ENCODE data around the gene C1QTNF2.
"Not testable (repeated sequence)": the region's sequence is repeated elsewhere in the genome, so short reads cannot be mapped to it uniquely, and the experiment has no call there.

C1QTNF2 gene

DNA sequence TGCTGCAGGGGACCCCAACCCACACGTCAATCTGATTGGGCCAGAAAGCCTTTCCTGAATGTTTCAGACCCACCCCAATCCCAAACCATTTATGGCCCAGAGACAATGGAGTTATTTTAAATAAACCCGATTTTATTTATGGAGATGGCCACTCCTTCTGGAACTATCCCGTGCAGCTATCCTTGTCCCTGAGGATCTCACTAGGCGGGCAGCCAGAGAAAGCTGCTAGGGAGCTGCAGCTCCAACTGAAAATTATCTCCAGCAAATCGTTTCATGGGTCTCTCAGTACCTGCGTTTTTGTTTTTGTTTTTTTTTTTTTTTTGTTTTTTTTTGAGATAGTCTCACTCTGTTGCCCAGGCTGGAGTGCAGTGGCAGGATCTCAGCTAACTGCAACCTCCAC lies 23.0 kb downstream of the C1QTNF2 start:
- DNase-seq (ENCODE audit: low read depth in 2 of 3, low spot score in 1 of 3) = no peak

DNA sequence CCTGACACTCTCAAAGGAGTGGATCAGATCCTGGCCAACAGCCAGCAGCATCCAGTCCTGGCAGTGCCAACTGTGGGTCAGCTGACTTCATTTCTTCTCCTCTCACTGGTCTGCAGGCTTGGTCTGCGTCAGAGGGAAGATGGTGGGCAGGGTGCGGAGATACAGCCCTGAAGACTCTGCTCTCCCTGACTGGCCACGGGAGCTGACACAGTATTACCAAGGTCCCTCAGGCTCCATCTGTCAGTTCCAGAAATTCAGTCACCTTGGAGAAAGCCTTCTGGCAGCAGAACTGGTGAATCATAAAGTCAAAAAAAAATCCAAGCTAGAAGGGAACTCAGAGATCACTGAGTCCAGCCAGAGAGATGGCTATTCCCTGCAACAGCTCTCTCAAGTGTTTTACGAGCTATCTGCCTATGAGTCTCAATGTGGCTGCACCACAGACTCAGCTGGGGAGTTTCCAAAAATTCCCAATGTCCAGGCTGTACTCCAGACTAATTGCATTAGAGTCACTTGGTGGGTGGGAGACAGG lies 27.9 kb downstream of the C1QTNF2 start:
- DNase-seq (ENCODE audit: low read depth in 2 of 3, low spot score in 1 of 3) = no peak

DNA sequence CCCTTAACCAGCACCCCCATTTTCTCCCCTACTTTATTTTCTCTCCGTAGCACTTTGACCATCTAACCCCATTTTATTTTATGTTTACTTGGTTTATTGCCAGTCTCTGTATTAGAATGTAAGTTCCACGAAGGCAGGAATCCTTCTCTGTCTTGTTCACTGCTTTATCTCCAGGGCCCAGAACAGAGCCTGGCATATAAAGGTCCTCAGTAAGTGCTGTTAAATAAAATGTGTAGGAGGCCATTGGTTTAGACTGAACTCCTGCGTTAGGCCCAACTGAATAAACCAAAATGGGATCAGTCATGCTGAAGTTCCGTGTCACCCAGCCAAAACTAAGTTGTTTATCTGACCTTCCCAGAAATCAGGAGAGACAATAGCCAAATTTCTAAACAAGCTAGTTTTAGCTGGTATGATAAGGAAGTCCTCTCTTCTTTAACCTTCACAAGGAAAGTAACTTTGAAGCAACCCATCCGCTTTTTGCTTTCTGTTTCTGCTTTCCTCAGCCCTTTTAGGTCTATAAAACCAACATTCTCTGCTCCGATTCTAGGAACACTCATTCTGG lies 29.0 kb downstream of the C1QTNF2 start:
- no peak for DNase-seq (ENCODE audit: low read depth in 2 of 3, low spot score in 1 of 3)

DNA sequence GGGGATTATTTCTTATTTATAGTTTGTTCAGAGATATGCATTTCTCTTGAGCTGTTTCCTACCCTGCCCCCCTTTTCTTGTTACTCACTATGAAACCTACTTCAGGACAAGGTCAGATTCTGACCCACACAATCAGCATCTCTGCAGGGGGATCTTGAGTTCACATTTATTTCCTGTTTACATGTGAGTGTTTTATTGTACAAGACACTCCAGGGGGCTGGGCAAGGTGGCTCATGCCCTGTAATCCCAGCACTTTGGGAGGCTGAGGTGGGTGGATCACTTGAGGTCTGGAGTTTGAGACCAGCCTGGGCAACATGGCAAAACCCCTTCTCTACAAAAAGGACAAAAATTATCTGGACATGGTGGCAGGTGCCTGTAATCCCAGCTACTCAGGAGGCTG lies 29.9 kb downstream of the C1QTNF2 start:
- DNase-seq (ENCODE audit: low read depth in 2 of 3, low spot score in 1 of 3) = not testable (repeated sequence)

DNA sequence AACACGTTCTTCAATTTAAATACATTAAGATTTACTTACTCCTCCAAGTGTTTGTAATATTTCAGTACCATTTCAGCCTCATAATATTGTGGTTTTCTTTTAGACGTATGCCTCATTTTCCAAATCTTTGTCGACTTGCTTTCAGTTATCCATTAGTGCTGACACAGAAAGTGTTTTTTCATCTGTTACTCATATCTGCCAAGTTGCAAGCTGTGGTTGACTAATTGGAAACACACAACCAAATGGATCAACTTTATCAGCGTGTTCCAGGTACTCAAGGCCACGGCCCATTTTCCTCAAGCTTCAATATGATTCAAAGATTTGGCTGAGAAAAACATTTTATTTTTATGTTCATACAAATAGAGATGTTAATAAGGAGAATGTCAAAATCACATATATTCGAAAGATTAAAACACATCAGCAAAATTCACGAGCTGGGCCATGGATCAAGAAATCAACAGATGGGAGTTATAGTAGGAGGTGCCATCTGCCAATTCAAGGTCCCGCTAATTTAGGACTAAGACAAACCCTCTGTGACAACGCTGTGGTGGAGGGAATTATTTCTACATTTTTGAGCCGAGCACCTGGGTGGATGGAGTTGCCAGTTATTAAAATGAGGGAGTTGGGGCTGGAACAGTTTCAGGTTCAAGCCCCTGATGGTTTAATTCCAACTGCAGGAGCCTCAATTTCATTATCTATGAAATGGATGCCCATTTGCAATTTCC lies 30.9 kb downstream of the C1QTNF2 start:
- DNase-seq (ENCODE audit: low read depth in 2 of 3, low spot score in 1 of 3) = no peak

DNA sequence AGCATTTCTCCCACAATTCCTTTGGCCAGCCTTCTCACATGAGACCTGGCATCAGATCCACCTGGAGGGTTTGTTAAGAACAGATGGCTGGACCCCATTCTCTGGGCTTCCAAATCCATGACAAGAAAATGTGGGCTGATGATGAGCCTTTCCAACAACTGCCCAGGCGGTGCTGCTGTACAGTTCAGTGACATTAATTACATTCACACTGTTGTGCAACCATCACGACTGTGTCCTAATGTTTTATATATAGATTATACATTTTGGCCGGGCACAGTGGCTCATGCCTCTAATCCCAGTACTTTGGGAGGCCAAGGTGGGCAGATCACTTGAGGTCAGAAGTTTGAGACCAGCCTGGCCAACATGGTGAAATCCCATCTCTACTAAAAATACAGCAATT lies 35.7 kb downstream of the C1QTNF2 start:
- DNase-seq (ENCODE audit: low read depth in 2 of 3, low spot score in 1 of 3) = not testable (repeated sequence)

DNA sequence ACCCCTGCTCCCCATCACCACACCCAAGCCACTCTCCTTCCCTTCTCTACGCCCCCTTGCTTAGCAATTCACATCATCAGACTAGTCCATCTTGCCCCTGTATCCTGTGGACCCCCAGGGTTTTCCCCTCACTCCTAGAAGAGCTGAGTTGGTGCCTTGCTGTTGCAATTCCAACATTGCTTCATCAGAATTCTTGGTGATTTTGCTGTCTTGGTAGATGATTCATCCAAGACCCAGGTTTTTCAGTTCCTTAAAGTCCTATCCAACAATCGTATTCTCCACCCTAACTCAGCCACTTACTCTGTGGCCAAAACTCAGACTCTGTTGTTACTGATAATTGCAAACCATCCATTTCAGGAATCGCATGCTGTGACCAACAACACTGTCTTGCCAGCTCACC lies 36.7 kb downstream of the C1QTNF2 start:
- no peak for DNase-seq (ENCODE audit: low read depth in 2 of 3, low spot score in 1 of 3)

DNA sequence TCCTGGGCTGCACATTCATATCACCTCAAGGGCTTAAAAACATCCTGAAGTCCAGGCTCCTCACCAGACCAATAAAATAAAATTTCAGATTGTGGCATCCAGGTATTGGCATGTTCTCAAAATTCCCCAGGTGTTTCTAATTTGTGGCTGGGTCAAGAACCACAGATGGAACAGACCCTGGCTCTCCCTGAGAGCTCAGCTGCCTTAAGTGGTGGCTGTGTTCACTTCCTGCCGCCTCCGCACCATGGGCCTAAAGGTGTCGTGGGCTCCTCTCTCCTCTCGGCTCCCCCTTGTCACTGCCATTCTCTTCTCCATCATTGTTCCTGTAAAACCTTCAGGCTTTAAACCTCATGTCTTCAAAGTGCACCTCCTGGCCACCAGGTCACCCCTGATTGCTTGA lies 40.2 kb downstream of the C1QTNF2 start:
- DNase-seq (ENCODE audit: low read depth in 2 of 3, low spot score in 1 of 3) = no peak

DNA sequence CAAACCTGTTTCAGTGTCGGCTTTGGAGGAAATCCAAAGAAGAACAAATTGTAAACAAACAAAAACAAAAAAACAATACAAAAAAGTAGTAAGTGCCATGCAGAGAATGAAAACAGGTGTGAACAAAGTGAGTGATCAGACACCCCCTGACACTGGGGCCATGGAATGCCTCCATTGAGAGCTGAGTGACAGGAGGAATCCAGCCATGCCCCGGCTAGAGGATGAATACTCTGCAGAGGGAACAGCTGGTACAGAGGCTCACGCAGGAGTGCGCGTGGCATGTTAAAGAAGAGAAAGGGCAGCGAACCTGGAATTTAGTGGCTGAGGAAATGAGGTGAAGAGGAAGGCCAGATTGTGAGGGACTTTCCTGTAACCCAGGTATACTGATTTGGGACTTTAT lies 42.6 kb downstream of the C1QTNF2 start:
- no peak for DNase-seq (ENCODE audit: low read depth in 2 of 3, low spot score in 1 of 3)

DNA sequence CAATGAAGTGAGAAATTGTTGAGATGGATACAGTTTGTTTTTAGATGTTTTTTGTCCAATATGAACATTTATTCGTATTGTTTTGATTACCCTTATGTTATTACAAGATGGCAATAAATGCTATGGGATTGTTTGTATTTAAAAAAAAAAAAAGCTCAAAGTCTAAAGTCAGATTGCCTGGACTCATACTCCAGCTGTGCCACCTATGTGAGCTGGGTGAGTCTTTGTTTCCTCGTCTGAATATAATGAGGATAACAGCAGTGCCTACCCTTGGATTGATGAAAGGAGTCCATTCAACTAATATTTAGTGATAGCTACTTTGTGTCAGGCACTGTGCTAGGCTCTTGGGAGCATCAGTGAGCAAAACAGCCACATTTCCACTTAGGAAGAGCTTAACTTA lies 43.4 kb downstream of the C1QTNF2 start:
- no peak for DNase-seq (ENCODE audit: low read depth in 2 of 3, low spot score in 1 of 3)

DNA sequence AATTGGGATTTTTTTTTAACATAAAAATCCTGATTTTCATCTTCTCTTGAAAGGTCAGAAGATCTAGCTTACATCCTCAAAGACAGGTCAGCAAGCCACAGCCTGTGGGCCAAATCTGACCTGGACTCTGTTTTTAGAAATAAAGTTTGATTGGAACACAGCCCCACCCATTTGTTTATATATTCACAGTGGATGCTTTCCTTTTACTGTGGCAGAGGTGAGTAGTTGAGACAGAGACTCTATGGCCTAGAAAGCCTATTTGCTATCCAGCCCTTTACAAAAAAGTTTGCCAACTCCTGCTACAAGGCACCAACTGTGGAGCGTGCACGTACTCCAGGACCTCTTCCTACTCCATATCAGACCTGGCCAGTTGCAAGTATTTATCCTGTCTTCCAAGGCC lies 44.7 kb downstream of the C1QTNF2 start:
- DNase-seq (ENCODE audit: low read depth in 2 of 3, low spot score in 1 of 3) = no peak

DNA sequence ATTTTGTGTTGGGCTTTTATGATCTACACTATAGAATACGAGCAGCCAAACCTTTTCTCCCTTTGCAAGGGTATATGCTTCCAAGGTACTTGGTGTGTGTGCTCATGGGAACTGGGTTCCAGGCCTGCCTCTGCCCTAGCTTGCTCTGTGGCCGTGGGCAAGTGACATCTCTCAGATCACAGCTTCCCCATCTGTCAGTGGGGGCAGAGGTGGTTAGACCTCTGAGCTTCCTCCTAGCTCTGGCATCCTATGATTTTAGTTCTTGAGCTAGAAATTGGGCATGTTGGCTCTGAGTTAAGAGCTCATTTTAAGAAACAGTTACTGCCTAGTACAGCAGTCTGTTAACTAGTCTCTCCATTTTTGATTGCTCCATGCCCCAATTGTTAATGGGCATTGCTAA lies 45.5 kb downstream of the C1QTNF2 start:
- no peak for DNase-seq (ENCODE audit: low read depth in 2 of 3, low spot score in 1 of 3)

DNA sequence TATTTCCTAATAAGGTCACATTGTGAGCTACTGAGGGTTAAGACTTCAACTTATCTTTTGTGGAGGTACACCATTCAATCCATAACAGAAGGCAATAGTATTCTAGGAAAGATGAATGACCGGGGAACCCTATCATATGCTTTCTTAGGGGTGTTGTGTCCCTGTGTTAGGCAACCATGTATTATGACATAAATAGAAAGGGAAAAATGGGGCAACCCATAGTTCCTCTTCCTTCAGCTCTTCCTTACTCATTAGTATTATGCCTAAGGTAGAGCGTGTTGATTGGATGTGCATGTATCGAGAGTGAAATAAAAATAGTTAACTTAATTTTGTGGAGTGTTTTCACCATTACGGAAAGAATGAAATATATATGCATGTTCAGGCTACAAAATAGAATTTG lies 52.0 kb downstream of the C1QTNF2 start:
- DNase-seq (ENCODE audit: low read depth in 2 of 3, low spot score in 1 of 3) = no peak

DNA sequence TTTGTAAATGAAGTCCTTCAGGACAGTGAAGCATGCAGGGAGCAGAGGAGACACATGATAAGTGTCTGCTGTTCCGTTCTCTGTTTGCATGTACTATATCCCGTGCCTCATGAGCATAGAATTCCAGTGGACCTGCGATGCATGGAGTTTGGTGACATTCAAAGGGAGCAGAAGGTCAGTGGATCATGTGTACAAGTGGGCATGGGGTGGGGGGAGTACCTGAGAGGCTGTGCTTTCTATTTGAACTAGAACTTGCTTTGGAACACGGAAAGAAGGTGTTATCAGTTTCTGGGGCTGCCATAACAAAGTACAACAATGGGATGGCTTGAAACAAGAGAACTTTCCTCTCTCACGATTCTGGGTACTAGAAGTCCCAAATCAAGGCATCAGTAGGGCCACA lies 53.0 kb downstream of the C1QTNF2 start:
- DNase-seq (ENCODE audit: low read depth in 2 of 3, low spot score in 1 of 3) = no peak

DNA sequence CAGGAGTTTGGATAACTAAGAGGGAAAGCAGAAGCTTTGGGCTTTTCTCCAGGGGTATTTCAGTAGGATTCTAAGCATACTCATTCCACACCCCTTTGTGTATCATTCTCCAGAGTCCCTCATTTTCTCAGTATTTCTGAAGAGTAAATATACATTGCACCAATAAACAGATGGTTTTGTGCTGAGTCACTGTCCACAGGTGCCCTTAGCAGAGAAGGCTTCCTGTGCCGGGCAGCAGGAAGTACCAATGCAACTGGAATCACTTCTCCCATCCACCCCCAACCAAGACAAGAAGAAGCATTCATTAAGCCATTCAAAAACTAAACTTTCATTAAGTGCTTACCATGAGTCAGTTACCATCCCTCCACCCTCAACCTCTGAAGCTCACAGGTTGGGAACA lies 54.5 kb downstream of the C1QTNF2 start:
- DNase-seq (ENCODE audit: low read depth in 2 of 3, low spot score in 1 of 3) = no peak

DNA sequence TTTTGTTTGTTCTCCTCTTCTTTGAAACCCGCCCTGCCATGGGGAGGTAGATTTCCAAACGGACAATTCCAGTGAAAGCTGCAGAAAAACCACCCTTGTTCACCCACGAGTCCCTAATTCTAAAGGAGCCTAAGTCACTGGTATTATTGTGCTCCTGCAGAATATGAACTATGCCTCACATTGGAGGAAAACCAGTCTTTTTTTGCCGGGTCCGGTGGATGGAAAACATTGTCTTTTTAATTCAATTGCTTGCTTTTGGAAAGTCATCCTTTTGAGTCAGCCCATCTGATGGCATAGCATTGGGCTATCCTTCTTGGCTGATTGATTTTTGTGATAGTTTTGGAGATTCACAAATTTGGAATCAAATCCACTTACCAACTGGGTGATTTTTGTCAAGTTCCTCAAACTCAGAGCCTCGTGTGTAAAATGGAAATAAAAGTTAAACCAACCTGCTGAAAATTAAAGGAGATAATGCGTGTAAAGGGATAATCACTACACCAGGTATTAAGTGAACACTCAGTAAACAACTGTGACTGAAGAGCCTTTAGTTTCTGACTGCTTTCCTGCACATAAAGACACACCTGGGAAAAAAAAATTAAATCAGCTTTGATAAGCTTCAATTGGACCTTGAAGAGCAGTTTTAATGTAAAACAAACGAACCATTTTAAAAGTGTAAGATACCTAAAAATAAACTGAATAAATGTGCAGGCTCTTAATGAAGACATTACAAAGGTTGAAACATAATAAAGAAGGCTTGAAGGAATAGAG lies 57.3 kb downstream of the C1QTNF2 start:
- no peak for DNase-seq (ENCODE audit: low read depth in 2 of 3, low spot score in 1 of 3)

DNA sequence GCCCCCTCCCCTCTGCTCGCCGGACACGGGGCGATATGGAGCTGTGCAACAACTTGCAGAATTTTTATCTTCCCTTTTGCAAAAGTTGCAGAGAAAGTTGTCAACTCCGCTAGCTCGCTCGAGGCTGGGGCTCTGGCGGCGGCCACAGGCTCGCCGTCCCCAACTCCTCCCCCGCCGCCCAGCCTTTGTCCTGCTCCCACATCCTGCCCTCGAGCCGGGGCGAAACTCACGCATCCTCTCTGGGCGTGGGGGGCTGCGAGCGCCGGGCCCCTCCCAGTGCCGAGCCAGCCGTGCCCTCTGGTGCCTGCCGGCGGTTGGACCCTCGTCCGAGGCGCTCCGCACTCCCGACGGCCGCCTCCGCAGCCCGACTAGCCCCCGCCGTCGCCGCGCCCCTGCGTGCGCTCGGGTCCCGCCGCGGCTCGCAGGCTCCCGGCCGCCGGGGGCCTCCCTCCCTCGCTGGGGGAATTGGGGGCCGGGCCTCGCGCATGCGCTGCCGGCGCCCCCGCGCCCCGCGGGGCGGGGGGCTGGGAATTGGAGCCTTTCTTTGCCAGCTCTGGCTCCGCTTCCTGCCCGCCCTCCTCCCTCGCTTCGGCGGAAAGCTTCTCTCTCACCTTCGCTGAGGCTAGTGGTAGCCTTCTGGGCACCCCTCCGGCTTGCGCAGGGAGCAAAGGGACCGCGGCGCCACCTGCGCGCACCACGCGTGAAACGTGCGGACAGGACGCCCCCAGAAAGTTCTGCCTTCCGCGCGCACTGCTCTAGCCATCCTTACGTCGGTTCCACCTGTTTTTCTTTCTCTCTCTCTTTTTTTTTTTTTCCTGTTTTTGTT lies 58.1 kb downstream of the C1QTNF2 start, which contains the start of gene CCNJL:
Gene CCNJL (minus strand): TSS at position 431 of the 826 bp plus-strand sequence. CDS start 641 bp downstream, outside the sequence.
- DNase-seq (ENCODE audit: low read depth in 2 of 3, low spot score in 1 of 3) = no peak

DNA sequence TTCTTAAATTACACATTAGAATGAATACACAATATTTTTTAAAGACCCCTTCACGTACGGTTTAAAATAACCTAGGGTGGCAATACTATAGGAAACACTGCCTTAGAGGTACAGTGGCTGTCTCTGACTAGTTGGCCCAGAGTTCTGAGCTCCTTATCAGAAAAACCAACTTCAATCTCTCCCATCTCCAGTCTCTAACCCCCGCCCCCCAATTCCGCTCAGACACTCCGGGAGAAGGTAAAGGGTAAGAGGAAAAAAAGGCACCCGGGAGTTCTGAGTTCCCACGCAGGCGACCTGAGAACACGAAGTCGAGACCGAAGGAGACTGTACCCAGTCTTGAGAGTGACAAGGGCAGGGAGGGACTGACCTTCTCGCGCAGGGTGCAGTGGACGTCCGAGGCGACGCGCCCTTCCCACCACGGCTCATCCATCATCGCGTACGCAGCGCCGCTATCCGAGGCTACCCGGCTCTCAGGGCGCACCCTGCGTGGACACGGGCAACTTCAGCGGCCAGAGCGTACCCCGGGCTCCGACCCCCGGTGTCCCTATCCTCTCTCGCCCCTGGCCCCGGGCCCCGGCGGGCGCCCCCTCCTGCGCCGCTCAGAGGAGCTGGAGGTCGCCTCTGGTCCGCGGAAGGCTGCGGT lies 58.8 kb downstream of the C1QTNF2 start:
- no peak for DNase-seq (ENCODE audit: low read depth in 2 of 3, low spot score in 1 of 3)

DNA sequence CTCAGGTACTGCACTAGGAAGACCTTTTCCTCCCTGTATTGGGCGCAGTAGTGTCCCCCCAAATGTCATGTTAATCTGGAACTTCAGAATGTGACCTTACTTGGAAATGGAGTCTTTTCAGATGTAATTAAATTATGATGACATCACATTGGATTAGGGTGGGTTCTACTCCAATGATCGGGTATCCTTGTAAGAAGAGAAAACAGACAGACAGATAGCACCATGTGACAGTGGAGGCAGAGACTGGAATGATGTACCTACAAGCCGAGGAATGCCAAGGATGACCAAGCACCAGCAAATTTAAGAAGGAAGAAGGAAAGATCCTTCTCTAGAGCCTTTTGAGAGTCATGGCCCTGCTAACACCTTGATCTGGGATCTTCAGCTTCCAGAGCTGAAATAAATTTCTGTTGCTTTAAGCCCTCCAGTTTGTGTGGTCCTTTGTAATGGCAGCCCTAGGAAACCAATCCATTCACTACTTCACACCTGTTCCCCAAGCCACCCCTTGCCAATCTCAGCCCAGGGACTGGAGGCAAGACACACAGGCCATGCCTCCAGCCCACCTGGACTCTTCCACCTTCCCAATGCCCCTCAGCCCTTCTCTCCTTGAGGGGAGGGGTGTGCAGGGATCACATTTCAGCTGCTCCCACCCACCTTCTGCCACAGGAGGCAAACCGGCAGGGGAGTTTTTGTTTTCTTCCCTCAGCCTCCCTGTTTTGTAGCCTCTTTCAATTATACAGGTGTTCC lies 59.7 kb downstream of the C1QTNF2 start:
- DNase-seq (ENCODE audit: low read depth in 2 of 3, low spot score in 1 of 3) = no peak

DNA sequence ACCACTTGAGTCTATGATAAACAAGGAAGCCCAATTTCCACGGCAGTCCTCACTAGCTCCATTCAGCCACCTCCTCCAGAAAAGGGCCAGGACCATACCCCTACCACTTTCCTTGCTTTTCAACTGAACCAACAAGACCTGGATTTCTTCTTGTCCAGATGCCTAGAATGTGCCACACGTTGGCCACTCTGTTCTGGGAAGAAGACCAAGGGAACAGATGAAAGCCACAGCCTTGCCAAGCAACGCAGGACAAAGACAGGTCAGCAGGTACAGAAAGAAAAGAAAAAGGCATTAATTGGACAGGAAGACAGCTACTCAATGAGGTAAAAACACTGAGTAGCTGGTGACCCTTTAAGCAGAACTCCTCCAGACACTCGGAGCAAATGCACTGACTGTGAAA lies 60.3 kb downstream of the C1QTNF2 start:
- no peak for DNase-seq (ENCODE audit: low read depth in 2 of 3, low spot score in 1 of 3)
